DND-41 (cell line): Measurements from ENCODE around the gene MRPL9.

Experiments
- ATAC-seq: fragments of 200-7000 bp; cut with Tn5 transposase; 3 replicates; pipeline ENCODE4 v1.9.1; 2021; ENCODE audit warnings: low read depth; ENCODE audit not compliant: insufficient read depth
- DNase-seq: peaks from one replicate; pipeline ENCODE4 v3.0.0-alpha.2; 2020
- H2AFZ ChIP-seq: 2 replicates; pipeline ENCODE4 v1.6.0; 2012; ENCODE audit warnings: low read depth, low read length
- H3K27ac ChIP-seq: 2 replicates; pipeline ENCODE4 v1.5.1; 2012; ENCODE audit warnings: low read length, inconsistent platforms
- H3K27me3 ChIP-seq: fragments of 200-600 bp; sonication (generic); 2 replicates; pipeline ENCODE4 v1.6.0; 2012; ENCODE audit warnings: low read length, mild to moderate bottlenecking, inconsistent platforms; ENCODE audit not compliant: insufficient read depth, poor library complexity
- H3K36me3 ChIP-seq: 2 replicates; pipeline ENCODE4 v1.5.1; 2012; ENCODE audit warnings: low read length, inconsistent platforms; ENCODE audit not compliant: insufficient read depth
- H3K4me1 ChIP-seq: 2 replicates; pipeline ENCODE4 v1.5.1; 2012; ENCODE audit warnings: mild to moderate bottlenecking, low read length; ENCODE audit not compliant: insufficient read depth
- H3K4me2 ChIP-seq: 2 replicates; pipeline ENCODE4 v1.6.0; 2012; ENCODE audit warnings: mild to moderate bottlenecking, moderate library complexity, low read length, inconsistent platforms; ENCODE audit not compliant: insufficient read depth
- H3K4me3 ChIP-seq, 2 experiments: fragments of 200-600 bp in 1 of 2; shearing (Covaris generic) in 1 of 2; 2 replicates each; pipeline ENCODE4 v1.5.1; 2012 to 2016; ENCODE audit warnings: inconsistent platforms in 2 of 2, low read length in 2 of 2, mild to moderate bottlenecking in 2 of 2, low read depth in 1 of 2, moderate library complexity in 1 of 2
- H3K79me2 ChIP-seq: 2 replicates; pipeline ENCODE4 v1.6.0; 2012; ENCODE audit warnings: low read length, inconsistent platforms; ENCODE audit not compliant: insufficient read depth
- H3K9ac ChIP-seq: 2 replicates; pipeline ENCODE4 v1.6.0; 2012; ENCODE audit warnings: low read depth, mild to moderate bottlenecking, inconsistent platforms, low read length, moderate library complexity
- H3K9me3 ChIP-seq: 2 replicates; pipeline ENCODE4 v1.5.1; 2012; ENCODE audit warnings: low read length, moderate library complexity, mild to moderate bottlenecking, inconsistent platforms; ENCODE audit not compliant: insufficient read depth, severe bottlenecking
- H4K20me1 ChIP-seq: 2 replicates; pipeline ENCODE4 v1.6.0; 2012; ENCODE audit warnings: low read length; ENCODE audit not compliant: insufficient read depth
- EZH2 ChIP-seq: IDR thresholded peaks from 3 replicates; pipeline ENCODE4 v1.6.1; 2012; ENCODE audit warnings: borderline replicate concordance, low read depth, mild to moderate bottlenecking, moderate library complexity, low read length, inconsistent platforms; ENCODE audit not compliant: severe bottlenecking
- TF ChIP-seq, protein P1 (sequence below): IDR thresholded peaks from 2 replicates; pipeline ENCODE4 v1.5.1; 2012; ENCODE audit warnings: borderline replicate concordance, low read length, moderate library complexity, mild to moderate bottlenecking; ENCODE audit not compliant: poor library complexity, severe bottlenecking; ENCODE audit errors: extremely low read depth

The MRPL9 gene

DNA sequence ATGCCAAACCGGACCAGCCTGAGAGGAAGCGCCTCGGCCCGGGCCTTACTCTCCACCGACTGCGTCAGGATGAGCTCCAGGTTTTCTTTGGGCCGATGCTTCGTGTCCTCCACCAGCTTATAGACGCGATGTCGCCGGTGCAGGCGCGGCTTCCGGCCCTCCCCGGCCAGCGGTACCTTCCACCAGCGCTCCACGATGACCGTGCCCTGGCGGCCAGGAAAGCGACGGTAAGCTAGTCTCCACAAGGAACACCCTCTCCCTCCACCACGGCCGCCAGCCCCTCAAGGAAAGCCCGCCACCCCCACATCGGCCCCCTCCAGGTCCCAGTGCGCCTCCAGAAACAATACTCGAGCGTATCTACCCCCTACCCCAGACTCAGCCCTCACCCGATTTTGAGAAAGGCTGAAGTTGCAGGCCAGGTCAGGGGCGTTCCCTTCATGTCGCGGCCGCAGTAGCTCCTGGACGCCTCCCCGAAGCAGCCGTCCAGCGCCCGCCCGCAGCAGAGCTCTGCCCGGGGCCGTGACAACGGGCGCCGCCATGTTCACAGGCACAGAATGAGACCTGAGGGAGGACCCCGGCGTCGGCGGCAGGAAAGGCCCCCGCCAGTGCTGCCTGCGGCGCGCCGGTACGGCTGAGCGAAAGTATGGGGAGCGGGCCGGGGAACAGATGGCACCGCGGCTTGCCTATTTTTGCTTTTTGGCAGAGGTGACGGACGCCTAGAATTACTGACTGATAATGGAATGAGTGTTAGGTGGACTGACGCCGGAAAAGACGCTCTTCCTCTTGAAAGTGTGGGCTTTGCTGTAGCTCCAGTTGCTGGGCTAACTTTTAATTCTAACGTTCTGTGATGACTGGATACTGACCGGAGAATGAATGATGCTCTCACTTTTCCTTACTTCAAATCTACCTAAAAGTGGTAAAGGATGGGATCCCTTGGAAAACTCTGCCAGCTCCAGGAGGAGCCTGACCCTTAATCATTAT, at the start of gene MRPL9:
TSS of gene MRPL9 (minus strand) at position 556 of the 981 bp plus-strand sequence. CDS start at position 539, 17 bp downstream.
- no peaks in the 10 kb centered on the region for H4K20me1 ChIP-seq
- H2AFZ ChIP-seq, result peak within 1 kb of the TSS; percentile 92
- DNase-seq (peak; percentile 90), ATAC-seq (peak; percentile 100)
- peak within 1 kb of the TSS; percentile 95 for H3K27ac ChIP-seq
- peaks cover 38% of the 10 kb centered on the region for H3K36me3 ChIP-seq
- peak within 1 kb of the TSS; percentile 91 to 93 for H3K4me3 ChIP-seq
- H3K4me1 ChIP-seq, result peaks cover 26% of the 10 kb centered on the region
- TF ChIP-seq, protein P1, sequence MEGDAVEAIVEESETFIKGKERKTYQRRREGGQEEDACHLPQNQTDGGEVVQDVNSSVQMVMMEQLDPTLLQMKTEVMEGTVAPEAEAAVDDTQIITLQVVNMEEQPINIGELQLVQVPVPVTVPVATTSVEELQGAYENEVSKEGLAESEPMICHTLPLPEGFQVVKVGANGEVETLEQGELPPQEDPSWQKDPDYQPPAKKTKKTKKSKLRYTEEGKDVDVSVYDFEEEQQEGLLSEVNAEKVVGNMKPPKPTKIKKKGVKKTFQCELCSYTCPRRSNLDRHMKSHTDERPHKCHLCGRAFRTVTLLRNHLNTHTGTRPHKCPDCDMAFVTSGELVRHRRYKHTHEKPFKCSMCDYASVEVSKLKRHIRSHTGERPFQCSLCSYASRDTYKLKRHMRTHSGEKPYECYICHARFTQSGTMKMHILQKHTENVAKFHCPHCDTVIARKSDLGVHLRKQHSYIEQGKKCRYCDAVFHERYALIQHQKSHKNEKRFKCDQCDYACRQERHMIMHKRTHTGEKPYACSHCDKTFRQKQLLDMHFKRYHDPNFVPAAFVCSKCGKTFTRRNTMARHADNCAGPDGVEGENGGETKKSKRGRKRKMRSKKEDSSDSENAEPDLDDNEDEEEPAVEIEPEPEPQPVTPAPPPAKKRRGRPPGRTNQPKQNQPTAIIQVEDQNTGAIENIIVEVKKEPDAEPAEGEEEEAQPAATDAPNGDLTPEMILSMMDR, result no peak
- TF ChIP-seq EZH2, result no peak
- H3K9ac ChIP-seq, result peak within 1 kb of the TSS; percentile 78
- H3K79me2 ChIP-seq, result peaks cover 27% of the 10 kb centered on the region
- no peaks in the 10 kb centered on the region for H3K27me3 ChIP-seq
- H3K4me2 ChIP-seq, result peak within 1 kb of the TSS; percentile 79
- no peaks in the 10 kb centered on the region for H3K9me3 ChIP-seq

DNA sequence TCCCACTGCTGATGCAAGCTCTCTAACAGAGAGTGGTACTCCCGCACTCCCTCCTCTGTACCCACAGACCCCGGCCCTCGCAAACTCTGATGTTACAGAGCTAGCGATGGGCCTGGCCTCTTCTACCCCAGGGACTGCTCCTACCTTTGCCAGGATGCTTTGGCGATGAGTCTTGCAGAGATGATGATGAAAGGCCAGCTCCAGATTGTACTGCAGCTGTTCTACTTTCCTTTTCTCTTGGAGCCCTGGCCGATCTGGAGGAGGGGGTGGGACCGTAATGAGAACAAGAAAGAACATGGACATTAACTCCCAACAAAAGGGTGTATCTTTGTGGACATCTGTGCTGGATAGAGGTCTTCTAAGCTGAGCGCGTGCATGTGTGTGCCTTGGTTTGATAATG, 47.9 kb upstream of the MRPL9 start:
- Histone ChIP-seq H3K79me2 (no peaks in the 10 kb centered on the region), H4K20me1 (no peaks in the 10 kb centered on the region), H3K4me1 (peaks cover 8% of the 10 kb centered on the region), H3K36me3 (peaks cover 41% of the 10 kb centered on the region), H3K4me3 (no peak overlapping the region), H3K27ac (no peak overlapping the region), H3K9me3 (no peaks in the 10 kb centered on the region), H3K9ac (no peak overlapping the region), H3K4me2 (no peak overlapping the region), H3K27me3 (no peaks in the 10 kb centered on the region), H2AFZ (no peak overlapping the region)
- DNase-seq, result no peak
- no peak for ATAC-seq
- TF ChIP-seq, protein P1, result no peak
- no peak for TF ChIP-seq EZH2

DNA sequence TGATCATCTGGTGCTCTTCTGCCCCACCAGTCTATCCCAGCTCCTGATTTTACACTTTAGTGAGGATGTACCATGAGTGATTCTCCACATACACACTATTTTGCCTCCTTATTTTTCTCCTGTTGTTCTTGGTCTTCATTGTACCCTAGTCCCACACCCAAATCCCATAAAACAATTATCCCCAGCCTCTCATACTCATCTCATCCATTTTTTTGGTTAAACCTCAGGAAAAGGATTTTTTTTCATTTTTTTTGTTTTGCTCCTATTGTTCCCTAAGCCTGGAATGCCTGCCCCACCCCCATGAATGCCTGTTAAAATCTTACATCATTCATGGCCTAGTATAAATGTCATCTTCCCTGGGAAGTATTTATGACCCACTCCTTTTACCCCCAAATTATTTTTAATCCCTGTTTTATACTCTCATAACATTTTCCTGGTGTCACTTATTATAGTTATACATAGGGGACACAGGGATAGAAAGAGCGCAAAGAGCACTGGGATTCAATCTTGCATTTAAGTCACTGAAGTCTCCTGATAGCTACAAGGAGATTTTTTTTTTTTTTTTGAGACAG, 46.8 kb upstream of the MRPL9 start:
- Histone ChIP-seq H3K27ac (no peak overlapping the region), H3K79me2 (no peaks in the 10 kb centered on the region), H3K9me3 (no peaks in the 10 kb centered on the region), H3K4me1 (no peaks in the 10 kb centered on the region), H2AFZ (no peak overlapping the region), H3K36me3 (peaks cover 32% of the 10 kb centered on the region), H3K27me3 (no peaks in the 10 kb centered on the region), H3K4me3 (no peak overlapping the region), H3K9ac (no peak overlapping the region), H3K4me2 (no peak overlapping the region), H4K20me1 (no peaks in the 10 kb centered on the region)
- ATAC-seq (no peak), DNase-seq (no peak)
- TF ChIP-seq, protein P1, result no peak
- TF ChIP-seq EZH2, result no peak
